MM.1S (cell line): ENCODE measurements around the gene PPAN.
A peak's percentile ranks its signal among the peaks of the same experiment; 100 is the strongest.

ENCODE experiments used
- DNase-seq: peaks from one replicate; pipeline ENCODE4 v3.0.0-alpha.2; 2015
- H2AFZ ChIP-seq: fragments of 300-600 bp; sonication (generic); 2 replicates; pipeline ENCODE4 v1.6.0; 2016; ENCODE audit warnings: antibody characterized with exemption, low read length
- H3F3A ChIP-seq: fragments of 300-600 bp; sonication (generic); 2 replicates; pipeline ENCODE4 v1.6.1; 2016; ENCODE audit warnings: mild to moderate bottlenecking, antibody characterized with exemption, low read length, moderate library complexity, mixed read lengths; ENCODE audit not compliant: insufficient read depth
- H3K27ac ChIP-seq: fragments of 300-600 bp; sonication (generic); 2 replicates; pipeline ENCODE4 v1.5.1; 2016; ENCODE audit warnings: mild to moderate bottlenecking, low read length
- H3K27me3 ChIP-seq: fragments of 300-600 bp; sonication (generic); replicated peaks from 2 replicates; pipeline ENCODE4 v1.6.0; 2016; ENCODE audit warnings: low read length; ENCODE audit not compliant: insufficient read depth
- H3K36me3 ChIP-seq: fragments of 300-600 bp; sonication (generic); replicated peaks from 2 replicates; pipeline ENCODE4 v1.6.1; 2016; ENCODE audit warnings: mild to moderate bottlenecking, low read length, mixed read lengths; ENCODE audit not compliant: insufficient read depth
- H3K4me1 ChIP-seq: fragments of 300-600 bp; sonication (generic); 2 replicates; pipeline ENCODE4 v1.6.1; 2016; ENCODE audit warnings: low read length, mixed read lengths
- H3K4me2 ChIP-seq: fragments of 300-600 bp; sonication (generic); 2 replicates; pipeline ENCODE4 v1.6.0; 2016; ENCODE audit warnings: low read depth, low read length
- H3K4me3 ChIP-seq: fragments of 300-600 bp; sonication (generic); 2 replicates; pipeline ENCODE4 v1.5.1; 2016; ENCODE audit warnings: low read length, mixed read lengths
- H3K79me2 ChIP-seq: fragments of 300-600 bp; sonication (generic); 2 replicates; pipeline ENCODE4 v1.6.1; 2016; ENCODE audit warnings: mixed run types, low read length, mixed read lengths
- H3K9ac ChIP-seq: fragments of 300-600 bp; sonication (generic); 2 replicates; pipeline ENCODE4 v1.6.1; 2016; ENCODE audit warnings: low read length, mixed read lengths
- H3K9me2 ChIP-seq: fragments of 300-600 bp; sonication (generic); replicated peaks from 2 replicates; pipeline ENCODE4 v1.6.1; 2016; ENCODE audit warnings: mild to moderate bottlenecking, low read length, mixed read lengths; ENCODE audit not compliant: insufficient read depth
- H3K9me3 ChIP-seq: fragments of 300-600 bp; sonication (generic); replicated peaks from 2 replicates; pipeline ENCODE4 v1.6.1; 2016; ENCODE audit warnings: mild to moderate bottlenecking, low read length, mixed read lengths; ENCODE audit not compliant: insufficient read depth
- H4K20me1 ChIP-seq: fragments of 300-600 bp; sonication (generic); 2 replicates; pipeline ENCODE4 v1.6.1; 2016; ENCODE audit warnings: mild to moderate bottlenecking, low read length, moderate library complexity, mixed read lengths; ENCODE audit not compliant: insufficient read depth
- EZH2 ChIP-seq: fragments of 300-600 bp; sonication (generic); optimal IDR thresholded peaks from 2 replicates; pipeline ENCODE3; 2017; ENCODE audit warnings: low read depth, mild to moderate bottlenecking, antibody characterized with exemption, low read length, mixed read lengths
- EZH2phosphoT487 ChIP-seq: fragments of 300-600 bp; sonication (generic); IDR thresholded peaks from 2 replicates; pipeline ENCODE4 v1.6.1; 2018; ENCODE audit warnings: antibody characterized with exemption, low read length
- TF ChIP-seq, protein P1 (sequence below): fragments of 300-600 bp; sonication (generic); IDR thresholded peaks from 2 replicates; pipeline ENCODE4 v1.5.1; 2016; ENCODE audit warnings: antibody characterized with exemption, low read length, mixed read lengths

The PPAN gene

GRCh38 chr19:10069046-10069445 is 37.1 kb upstream of the PPAN start:
- DNase-seq = no peak
- H2AFZ ChIP-seq = no peak overlapping the region
- peaks cover 81% of the 10 kb centered on the region for H3K27me3 ChIP-seq
- no peak overlapping the region for H3K27ac ChIP-seq
- no peak overlapping the region for H3K4me3 ChIP-seq
- no peaks in the 10 kb centered on the region for H3K4me1 ChIP-seq
- no peaks in the 10 kb centered on the region for H3K9me2 ChIP-seq
- no peaks in the 10 kb centered on the region for H3K9me3 ChIP-seq
- H3K9ac ChIP-seq = no peak overlapping the region
- no peaks in the 10 kb centered on the region for H3K36me3 ChIP-seq
- no peaks in the 10 kb centered on the region for H3F3A ChIP-seq
- TF ChIP-seq EZH2phosphoT487 = no peak
- TF ChIP-seq, protein P1, sequence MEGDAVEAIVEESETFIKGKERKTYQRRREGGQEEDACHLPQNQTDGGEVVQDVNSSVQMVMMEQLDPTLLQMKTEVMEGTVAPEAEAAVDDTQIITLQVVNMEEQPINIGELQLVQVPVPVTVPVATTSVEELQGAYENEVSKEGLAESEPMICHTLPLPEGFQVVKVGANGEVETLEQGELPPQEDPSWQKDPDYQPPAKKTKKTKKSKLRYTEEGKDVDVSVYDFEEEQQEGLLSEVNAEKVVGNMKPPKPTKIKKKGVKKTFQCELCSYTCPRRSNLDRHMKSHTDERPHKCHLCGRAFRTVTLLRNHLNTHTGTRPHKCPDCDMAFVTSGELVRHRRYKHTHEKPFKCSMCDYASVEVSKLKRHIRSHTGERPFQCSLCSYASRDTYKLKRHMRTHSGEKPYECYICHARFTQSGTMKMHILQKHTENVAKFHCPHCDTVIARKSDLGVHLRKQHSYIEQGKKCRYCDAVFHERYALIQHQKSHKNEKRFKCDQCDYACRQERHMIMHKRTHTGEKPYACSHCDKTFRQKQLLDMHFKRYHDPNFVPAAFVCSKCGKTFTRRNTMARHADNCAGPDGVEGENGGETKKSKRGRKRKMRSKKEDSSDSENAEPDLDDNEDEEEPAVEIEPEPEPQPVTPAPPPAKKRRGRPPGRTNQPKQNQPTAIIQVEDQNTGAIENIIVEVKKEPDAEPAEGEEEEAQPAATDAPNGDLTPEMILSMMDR = no peak
- no peak for TF ChIP-seq EZH2
- no peaks in the 10 kb centered on the region for H4K20me1 ChIP-seq
- no peak overlapping the region for H3K4me2 ChIP-seq
- H3K79me2 ChIP-seq = no peaks in the 10 kb centered on the region

GRCh38 chr19:10070730-10071446 is 35.3 kb upstream of the PPAN start:
- TF ChIP-seq, protein P1 = no peak
- TF ChIP-seq EZH2phosphoT487 = no peak
- H3K27ac ChIP-seq = no peak overlapping the region
- H3K9me2 ChIP-seq = no peaks in the 10 kb centered on the region
- H3K9ac ChIP-seq = no peak overlapping the region
- no peaks in the 10 kb centered on the region for H3K36me3 ChIP-seq
- peaks cover 69% of the 10 kb centered on the region for H3K27me3 ChIP-seq
- H3F3A ChIP-seq = no peaks in the 10 kb centered on the region
- DNase-seq = no peak
- no peaks in the 10 kb centered on the region for H4K20me1 ChIP-seq
- H2AFZ ChIP-seq = no peak overlapping the region
- H3K4me3 ChIP-seq = no peak overlapping the region
- no peaks in the 10 kb centered on the region for H3K79me2 ChIP-seq
- H3K4me1 ChIP-seq = no peaks in the 10 kb centered on the region
- no peaks in the 10 kb centered on the region for H3K9me3 ChIP-seq
- H3K4me2 ChIP-seq = no peak overlapping the region

DNA sequence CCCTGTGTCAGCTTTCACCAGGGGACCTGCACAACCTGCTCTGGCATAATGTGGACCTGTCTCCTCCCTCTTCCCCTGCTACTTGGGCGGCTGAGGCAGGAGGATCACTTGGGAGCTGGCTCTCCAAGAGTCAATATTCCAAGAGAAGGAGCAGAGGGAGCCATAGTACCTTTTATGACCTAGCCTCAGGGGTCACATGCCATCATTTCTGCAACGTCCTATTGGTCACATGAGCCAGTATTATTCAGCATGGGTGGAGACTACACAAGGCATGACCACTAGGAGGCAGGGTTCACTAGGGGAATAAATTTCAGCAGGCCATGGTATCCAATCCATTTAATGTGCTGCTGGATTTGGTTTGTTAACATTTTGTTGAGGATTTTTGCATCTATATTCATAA is 32.0 kb upstream of the PPAN start:
- DNase-seq = no peak
- Histone ChIP-seq H2AFZ (no peak overlapping the region), H3K27ac (no peak overlapping the region), H3K9me2 (no peaks in the 10 kb centered on the region), H3K9ac (no peak overlapping the region), H4K20me1 (no peaks in the 10 kb centered on the region), H3K4me3 (no peak overlapping the region), H3K36me3 (no peaks in the 10 kb centered on the region), H3K4me2 (no peak overlapping the region), H3K79me2 (no peaks in the 10 kb centered on the region), H3F3A (no peaks in the 10 kb centered on the region), H3K9me3 (no peaks in the 10 kb centered on the region), H3K4me1 (no peaks in the 10 kb centered on the region), H3K27me3 (peaks cover 72% of the 10 kb centered on the region)
- TF ChIP-seq EZH2 = no peak
- TF ChIP-seq, protein P1 = peak; percentile 42
